ENCODE measurements around the gene TMEM63C.

TMEM63C gene

DNA sequence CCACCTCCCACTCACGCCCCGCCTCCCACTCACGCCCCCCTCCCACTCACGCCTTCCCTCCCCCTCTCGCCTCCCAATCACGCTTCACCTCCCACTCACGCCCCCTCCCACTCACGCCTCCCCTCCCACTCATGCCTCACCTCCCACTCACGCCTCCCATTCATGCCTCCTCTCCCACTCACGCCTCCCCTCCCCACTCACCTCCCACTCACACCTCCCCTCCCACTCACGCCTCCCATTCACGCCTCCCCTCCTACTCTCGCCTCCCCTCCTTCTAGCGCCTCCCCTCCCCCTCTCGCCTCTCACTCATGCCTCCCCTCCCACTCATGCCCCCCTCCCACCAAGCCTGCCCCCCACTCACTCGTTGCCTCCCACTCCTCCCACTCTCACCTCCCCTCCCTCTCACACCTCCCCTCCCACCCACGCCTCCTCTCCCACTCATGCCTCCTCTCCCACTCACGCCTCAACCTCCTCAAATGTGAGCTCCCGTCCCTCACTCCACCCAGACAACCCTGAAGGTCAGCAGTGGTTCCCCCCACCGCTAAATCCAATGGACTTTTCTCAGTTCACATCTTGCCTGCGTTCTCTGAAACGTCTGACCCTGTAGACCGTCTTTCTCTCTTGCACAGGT, 39.8 kb downstream of the TMEM63C start:
- DNase-seq (ENCODE audit: low spot score), result no peak

DNA sequence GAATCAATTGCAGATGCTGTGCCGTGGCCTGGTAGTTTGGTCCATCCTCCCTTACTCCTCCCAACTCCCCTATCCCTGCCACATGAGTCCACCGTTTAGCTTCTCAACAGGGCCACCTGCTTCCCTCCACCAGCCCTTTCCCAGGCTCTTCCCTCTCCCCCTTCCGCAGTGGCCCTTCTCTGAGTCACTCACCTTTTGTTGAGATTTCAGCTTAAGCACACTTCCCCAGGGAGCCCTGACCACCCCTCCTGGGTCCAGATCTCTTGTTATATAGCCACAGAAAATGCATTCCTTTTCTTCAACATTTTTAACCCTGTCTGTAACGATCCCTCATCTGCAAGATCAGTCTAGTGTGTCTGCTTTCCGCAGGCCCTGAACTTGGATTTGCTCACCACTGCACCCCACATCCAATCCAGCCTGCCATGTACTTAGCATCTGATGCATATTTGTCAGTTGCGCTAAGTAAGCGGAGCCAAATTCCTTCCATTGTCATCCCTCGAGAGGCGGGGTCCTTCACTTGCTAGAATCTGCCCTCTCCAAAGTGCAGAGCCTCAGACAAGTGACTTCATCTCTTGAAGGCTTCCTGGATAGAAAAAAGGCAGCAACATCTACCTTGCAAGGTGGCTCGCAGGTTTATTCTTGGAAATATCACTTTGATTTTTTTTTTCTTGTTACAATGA, 41.1 kb downstream of the TMEM63C start:
- no peak for DNase-seq (ENCODE audit: low spot score)

DNA sequence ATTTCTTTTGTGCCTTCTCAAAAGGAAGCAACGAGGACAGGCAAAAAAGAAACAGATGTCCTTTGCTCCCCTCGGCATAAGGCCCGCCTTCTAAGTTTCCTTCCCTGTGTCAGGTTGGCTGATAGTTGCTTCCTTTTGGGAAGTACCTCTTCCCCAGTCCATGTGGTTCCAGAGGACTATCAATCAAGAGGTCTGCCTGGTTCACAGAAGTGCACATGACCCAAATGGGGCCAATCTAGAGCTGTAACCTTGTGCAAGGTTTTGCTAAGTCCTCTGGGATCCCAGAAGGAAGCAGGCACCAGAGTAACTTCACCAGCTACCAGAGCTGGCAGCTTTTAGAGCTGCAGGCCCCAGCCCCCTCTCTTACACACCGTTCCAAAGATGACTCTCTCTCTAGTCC, 42.6 kb downstream of the TMEM63C start:
- DNase-seq (ENCODE audit: low spot score), result no peak

DNA sequence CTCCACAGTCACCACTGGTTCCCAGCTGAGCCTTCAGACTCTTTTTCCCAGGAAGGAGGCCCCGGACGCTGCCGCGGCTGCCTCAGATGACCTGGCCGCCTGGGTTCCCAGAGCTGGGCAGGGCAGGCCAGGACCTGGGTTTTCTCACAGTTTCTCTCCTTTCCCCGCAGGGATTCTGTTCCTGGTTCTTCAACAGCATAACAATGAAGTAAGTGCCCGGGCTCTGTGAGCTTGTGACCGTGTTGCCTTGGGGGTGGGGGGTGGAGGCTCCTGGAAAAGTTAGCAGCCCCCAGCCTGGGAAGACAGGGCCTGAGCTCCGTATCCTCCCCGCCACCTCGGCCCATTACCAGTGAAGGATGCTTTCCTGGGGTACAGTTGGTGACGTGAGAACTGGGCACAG, 43.7 kb downstream of the TMEM63C start:
- no peak for DNase-seq (ENCODE audit: low spot score)

DNA sequence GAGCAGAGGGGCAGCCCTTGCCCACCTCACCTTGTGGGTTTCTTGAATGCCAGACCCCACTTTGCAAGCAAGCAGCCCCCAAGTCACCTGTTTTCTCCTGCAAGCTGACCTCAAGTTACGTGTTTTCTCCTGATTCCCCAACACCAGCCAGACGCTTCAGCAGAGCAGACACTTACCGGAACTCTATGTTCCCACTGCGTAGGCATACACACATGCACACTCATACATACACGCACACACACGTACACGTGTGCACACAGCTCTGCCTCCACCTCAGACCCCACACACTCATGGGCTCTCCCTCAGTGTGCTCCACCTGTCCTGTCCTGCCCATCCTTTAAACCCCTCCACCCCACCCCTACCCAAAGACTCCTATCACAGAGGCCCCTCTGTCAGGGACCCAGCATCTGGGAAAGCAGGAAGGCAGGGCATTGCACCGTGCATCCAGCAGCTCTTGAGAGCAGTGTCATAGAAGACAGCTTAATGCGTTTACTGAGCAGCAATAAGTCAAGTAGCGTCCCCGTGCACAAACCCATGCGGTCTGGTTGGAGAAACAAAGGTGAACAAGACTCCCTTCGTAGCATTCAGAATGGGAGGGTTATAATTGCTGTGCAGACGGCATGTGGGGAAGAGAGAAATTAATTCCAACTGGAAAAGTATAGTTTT, 44.4 kb downstream of the TMEM63C start:
- DNase-seq (ENCODE audit: low spot score), result no peak

DNA sequence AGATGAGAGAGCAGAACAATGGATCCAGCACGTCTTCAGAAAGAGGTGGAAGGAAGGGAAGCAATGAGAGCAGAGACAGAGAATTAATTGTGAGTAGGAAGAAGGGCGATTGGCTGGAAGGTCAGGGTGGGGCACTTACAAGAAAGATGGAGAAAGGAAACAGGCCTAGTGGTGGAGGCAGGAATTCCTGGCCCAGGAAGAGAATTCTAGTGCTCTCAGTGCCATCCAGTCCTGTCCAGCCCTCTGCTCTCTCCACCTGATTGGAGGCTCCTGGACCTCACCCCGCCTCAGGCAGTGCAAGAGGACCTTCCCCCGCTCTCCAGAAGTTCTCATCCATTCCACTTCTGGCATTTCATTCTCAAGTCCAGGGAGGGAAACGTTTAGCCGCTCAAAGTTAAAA, 46.5 kb downstream of the TMEM63C start:
- DNase-seq (ENCODE audit: low spot score), result no peak

DNA sequence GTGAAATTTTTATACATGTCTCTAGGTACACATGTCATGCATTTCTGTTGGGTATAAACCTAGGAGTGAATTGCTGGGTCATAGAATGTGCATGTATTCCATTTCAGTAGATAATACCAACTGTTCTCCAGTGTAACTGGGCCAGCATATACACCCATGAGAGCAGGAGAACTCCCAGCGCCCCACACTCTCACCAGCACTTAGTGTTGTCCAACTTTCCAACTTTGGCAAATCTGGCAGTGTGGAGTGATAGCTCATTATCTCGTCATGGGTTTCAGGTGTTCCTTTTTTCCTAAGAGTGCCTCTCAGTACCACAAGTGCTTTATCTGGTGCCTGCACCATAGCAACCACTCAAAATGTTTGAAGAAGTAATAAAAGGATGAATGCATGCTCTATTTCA, 49.3 kb downstream of the TMEM63C start:
- DNase-seq (ENCODE audit: low spot score), result no peak

DNA sequence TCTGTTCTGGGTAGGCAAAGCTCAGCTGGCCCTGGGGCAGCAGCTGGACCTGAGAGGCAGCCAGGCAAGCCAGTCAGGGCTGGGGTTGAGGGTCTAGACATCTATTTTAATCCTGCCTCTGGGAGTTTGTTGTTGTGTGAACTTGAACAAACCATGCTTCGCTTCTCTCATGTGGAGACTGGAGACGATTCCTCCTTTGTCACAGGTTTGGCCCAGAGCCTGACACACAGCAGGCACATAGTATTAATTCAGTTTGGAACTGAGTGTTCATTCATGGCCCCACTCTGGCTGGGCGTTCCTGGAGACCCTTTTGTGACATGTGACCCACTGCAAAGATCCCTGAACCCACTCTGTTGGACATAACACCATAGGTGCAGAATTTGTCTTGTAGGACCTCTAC, 50.1 kb downstream of the TMEM63C start:
- DNase-seq (ENCODE audit: low spot score), result no peak

DNA sequence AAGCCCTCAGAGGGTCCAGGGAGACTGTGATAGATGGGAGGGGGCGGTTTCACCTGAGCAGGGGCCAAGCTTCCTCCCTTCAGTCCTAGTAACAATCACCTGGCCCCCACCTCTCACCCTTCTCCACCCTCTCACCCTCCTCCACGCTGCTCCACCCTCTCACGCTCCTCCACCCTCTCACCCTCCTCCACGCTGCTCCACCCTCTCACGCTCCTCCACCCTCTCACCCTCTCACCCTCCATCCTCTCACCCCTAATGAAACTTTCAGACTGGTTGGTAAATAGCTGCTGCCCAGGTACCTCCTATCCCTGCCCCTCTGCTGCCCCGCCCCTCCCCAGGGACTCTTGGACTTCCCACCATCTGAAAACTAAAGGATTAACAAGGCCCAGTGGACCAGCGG, 55.2 kb downstream of the TMEM63C start:
- no peak for DNase-seq (ENCODE audit: low spot score)

DNA sequence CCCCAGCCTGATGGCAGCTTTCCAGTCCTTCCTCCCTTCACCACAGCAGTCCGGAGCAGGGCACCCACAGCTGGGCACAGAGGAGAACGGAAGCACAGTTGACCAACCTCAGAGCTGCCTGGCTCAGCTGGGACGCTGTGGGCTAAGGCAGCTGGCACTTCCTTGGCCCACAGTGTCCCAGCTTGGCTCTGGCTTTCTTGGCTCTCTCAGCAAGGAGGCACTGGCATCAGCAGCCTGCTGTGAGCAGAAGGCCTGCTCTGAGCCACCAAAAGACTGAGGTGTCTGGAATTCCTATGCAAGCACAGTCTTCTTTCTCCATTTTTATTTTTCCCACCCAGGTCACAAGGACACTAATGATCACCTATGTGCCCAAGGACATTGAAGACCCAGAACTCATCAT, 56.8 kb downstream of the TMEM63C start:
- no peak for DNase-seq (ENCODE audit: low spot score)

DNA sequence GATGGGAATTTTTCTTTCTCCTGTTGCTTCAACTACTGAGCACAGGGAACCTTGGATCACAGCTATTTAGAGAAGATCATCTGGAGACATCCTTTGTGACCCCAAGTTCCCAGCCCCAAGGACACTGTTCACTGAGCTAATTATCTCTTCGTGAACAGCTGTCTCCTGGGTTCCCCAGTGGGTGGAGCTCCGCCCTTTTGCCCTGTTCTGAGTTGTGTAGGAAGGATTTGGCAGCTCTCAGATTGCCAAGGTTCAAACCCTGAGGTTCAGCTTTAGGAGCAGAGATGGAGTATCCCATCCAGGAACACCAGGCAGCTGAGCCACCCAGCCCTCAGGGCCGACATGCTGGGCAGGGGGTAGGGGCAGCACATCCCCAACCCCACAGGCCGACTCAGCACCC, 57.4 kb downstream of the TMEM63C start:
- no peak for DNase-seq (ENCODE audit: low spot score)

DNA sequence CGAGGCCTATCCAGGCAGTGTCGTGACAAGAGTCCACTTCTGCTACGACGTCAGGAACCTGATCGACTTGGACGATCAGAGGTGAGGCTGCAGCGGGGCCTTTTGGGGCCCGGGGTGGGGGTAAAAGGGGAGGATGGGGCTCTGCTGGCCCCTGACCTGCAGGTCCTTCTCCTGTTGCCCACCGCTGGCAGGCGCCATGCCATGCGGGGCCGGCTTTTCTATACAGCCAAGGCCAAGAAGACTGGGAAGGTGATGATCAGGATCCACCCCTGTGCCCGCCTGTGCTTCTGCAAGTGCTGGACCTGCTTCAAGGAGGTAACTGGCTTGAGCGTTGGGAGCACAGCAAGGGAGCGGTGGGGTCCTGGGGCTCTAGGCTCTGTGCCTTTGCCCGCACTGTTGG, 57.8 kb downstream of the TMEM63C start:
- no peak for DNase-seq (ENCODE audit: low spot score)

DNA sequence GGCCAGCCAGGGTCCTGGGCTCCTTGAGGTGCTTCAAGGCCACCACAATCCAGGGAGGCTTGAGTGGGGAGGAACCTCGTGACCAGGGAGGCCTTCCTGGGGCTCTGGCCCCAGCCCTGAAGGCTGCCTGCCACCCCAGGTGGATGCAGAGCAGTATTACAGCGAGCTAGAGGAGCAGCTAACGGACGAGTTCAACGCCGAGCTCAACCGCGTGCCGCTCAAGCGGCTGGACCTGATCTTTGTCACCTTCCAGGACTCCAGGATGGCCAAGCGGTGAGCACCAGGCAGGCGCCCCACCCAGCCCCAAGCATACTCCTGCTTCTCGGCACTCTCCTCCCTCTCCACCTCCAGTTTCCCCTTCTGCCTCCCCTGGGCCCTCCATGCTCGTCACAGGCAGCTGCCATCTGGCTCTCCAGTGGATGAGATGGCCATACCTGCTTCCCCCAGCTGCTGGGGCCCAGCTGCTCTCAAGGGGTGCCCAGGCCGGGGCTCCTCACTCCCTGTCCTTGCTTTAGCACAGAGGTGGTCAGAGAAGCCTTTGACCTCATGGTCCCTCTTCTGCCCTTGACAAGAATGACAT, 58.8 kb downstream of the TMEM63C start:
- no peak for DNase-seq (ENCODE audit: low spot score)

DNA sequence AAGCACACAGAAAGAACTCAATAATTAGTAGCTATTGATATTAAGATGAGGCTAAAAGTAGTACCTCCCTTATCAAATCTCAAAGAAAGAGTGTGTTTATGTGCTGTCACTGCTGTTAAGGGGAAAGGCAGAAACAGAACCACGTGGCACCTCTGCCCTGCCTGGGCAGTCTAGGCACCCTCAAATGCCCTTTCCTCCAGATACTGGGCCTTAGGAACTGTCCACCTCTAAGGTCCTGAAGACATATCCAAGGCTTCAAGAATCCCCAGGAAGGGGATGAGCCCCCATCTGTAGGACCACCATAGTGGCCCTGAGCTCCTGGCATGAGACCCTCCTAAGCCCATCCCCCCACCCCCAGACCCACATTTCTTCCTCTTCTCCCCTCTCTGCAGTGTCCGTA, 60.4 kb downstream of the TMEM63C start:
- DNase-seq (ENCODE audit: low spot score), result no peak

DNA sequence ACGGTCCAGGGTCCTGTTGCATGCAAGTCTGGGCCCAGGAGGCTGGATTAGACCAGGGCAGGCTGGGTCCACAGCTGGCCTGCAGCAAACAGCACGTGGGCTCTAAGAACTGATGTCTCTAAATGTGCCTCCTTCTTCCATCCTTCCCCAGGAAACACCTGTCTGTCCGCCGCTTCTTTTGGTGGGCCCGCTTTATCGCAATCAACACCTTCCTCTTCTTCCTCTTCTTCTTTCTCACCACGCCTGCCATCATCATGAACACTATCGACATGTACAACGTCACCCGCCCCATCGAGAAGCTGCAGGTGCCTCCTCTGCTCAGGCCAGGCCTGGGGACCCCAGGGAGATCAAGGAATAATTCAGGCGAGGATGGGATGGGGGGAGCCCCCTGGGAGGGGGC, 61.2 kb downstream of the TMEM63C start:
- no peak for DNase-seq (ENCODE audit: low spot score)

DNA sequence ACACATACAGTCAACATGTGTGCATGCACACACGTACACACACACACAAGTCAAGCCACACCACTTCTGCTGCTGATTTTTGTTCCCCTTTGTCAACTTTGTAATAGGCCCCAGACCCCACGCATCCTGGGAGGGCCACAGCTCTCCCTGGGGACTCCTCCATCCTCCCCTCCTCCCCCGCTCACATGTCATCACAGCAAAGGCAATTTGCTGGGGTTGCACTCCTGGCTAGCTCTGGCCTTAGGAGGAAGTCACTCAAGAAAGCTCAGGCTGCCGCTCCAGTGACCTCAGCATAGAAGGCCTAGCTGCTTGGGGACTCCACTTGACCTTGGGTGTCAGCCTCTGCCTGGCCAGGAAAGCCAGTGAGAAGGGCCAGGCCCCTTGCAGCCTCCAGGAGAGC, 62.3 kb downstream of the TMEM63C start:
- DNase-seq (ENCODE audit: low spot score), result no peak

DNA sequence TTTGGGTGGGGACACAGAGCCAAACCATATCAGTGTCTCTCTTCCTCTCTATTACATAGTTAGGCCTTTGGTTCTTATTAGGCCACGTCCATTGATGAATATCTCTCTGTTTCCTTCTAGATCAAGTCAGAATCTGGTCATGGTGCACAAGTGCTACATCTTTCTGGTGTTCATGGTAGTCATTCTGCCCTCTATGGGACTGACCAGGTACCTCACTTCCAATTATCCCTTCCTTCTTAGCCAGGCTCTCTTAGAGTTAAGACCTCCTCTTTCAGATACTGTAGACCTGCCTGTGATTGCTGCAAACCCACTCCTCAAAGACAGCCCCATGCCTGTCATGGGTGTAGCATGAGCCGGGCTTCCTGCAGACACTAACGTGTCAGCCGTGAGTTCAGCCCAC, 64.2 kb downstream of the TMEM63C start:
- DNase-seq (ENCODE audit: low spot score), result no peak

DNA sequence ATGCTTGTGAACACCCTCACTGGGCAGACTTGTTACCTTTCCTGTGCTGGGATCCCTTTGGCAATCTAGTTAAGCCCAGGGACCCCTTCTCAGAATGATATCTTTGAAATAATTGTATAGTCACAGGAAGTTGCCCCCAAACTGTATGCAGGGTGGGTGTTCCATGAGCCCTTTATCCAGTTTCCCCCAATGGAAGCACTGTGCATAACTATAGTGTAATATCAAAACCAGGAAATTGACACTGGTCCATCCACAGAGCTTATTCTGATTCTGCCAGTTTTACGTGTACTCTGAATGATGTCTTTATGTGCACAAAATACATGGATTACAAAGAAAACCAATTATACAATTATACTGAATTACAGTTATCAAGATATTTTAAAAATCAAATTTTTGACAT, 65.2 kb downstream of the TMEM63C start:
- DNase-seq (ENCODE audit: low spot score), result no peak

DNA sequence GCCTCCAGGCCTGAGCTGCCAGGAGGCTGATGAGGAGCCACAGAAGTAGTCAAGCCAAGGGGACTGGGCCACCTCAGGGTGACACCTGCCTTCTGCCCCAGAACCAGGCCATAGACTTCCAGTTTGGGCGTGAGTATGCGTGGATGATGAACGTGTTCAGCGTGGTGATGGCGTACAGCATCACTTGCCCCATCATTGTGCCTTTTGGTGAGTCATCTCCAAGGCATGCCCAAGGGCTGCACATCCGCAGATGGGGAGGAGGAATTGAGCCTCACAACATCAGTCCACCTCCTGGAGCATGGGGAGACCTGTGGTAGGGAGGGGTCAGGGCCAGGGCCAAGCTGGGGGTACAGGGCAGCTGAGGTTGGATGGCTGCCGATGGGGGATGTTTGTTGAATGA, 67.1 kb downstream of the TMEM63C start:
- DNase-seq (ENCODE audit: low spot score), result no peak

DNA sequence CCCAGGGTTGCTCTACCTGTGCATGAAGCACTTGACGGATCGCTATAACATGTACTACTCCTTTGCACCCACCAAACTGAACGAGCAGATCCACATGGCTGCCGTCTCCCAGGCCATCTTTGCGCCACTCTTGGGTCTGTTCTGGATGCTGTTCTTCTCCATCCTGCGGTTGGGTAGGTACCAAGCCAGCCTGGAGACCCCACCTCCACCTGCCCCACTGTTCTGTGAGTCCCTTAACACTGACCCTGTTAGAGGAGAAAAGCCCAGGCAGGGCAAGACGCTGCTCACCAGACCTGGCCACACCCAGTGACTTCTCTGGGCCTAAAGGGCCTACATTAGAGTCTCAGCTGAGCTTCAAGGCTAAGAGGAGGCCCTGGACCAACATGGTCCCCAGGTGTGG, 67.7 kb downstream of the TMEM63C start:
- no peak for DNase-seq (ENCODE audit: low spot score)

DNA sequence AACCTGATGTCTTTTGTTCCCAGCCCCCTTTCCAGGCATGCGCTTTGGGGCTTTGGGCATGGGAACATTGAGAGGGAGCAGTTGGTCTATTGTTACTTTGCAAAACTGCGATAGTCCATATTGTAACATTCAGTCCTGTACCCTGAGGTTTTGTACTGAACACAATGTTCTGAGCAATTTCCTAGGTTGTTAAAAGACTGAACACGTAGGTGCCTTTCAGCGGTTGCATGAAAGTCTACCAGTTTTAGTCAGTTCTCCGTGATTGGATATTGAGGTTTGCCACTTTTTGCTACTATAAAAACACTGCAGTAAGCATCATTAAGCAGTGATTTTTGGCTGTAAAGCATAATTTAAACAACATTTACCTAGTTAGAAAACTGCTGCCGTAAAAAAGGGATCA, 69.3 kb downstream of the TMEM63C start:
- no peak for DNase-seq (ENCODE audit: low spot score)

DNA sequence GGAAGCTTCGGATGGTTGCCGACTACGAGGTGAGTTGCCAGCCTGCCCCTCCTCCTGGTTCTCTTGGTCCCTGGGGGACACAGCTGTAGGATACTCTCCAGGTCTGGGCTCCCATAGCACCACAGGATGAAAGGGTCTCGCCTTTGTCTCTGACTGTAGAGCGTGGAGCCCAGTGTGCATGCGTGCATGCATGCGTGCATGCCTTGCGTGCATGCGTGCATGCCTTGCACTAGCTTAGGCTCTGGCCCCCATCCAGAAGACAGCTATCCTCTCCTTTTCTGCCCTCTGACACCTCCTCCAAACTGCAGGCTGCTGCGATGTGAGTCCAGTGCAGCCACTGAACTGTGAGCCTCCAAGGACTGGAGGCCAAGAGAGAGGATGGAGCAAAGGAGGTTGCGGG, 70.3 kb downstream of the TMEM63C start:
- DNase-seq (ENCODE audit: low spot score), result no peak
